Vagina (tissue), 2 donors: ENCODE results near the gene RNF224.

Source experiments
- POLR2A ChIP-seq, 2 donors: fragments of 450-650 bp; IDR thresholded peaks; one replicate each; pipeline ENCODE4 v1.6.1; 2017; ENCODE audit warnings: antibody characterized with exemption in 2 of 2, mild to moderate bottlenecking in 2 of 2, moderate library complexity in 2 of 2
- TF ChIP-seq, protein P1 (sequence below), 3 experiments: fragments of 450-650 bp in 2 of 3; fragments of 200-600 bp in 1 of 3; sonication (generic) in 1 of 3; IDR thresholded peaks; one replicate each; pipeline ENCODE4 v1.5.1; 2017 to 2019; ENCODE audit warnings: antibody characterized with exemption in 3 of 3, mild to moderate bottlenecking in 2 of 3, moderate library complexity in 2 of 3

DNA sequence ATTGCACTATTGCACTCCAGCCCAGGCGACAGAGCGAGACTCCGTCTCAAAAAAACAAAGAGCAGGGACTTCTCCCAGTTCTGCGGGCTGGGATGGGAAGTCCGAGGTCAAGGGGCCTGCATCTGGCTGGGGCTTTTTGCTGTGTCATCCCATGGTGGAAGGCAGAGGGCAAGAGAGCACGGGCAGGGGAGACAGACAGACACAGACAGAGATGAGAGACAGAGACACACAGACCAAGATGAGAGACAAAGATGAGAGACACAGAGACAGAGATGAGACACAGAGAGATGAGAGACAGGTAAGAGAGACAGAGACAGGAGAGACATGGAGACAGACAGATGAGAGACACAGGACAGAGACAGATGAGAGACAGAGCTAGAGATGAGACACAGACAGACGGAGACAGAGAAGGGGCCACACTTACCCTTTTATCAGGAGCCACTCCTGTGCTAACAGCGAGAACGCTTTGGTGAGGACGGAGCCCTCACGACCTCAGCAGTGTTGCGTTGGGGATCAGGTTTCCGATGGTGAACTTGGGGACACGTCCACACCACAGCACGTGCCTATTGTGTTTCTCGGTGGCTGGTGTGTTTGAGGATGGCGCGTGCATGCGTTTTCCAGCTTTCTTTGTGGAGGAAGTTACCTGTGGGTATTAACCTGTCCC is 41.4 kb downstream of the RNF224 start:
- TF ChIP-seq, protein P1, sequence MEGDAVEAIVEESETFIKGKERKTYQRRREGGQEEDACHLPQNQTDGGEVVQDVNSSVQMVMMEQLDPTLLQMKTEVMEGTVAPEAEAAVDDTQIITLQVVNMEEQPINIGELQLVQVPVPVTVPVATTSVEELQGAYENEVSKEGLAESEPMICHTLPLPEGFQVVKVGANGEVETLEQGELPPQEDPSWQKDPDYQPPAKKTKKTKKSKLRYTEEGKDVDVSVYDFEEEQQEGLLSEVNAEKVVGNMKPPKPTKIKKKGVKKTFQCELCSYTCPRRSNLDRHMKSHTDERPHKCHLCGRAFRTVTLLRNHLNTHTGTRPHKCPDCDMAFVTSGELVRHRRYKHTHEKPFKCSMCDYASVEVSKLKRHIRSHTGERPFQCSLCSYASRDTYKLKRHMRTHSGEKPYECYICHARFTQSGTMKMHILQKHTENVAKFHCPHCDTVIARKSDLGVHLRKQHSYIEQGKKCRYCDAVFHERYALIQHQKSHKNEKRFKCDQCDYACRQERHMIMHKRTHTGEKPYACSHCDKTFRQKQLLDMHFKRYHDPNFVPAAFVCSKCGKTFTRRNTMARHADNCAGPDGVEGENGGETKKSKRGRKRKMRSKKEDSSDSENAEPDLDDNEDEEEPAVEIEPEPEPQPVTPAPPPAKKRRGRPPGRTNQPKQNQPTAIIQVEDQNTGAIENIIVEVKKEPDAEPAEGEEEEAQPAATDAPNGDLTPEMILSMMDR (IDR thresholded peaks at IDR 0.05), result no peak
- TF ChIP-seq POLR2A (IDR thresholded peaks at IDR 0.05), result no peak
